ENCODE data around the gene CXCL1.
A peak's percentile ranks its signal among the peaks of the same experiment; 100 is the strongest.

The CXCL1 gene

DNA sequence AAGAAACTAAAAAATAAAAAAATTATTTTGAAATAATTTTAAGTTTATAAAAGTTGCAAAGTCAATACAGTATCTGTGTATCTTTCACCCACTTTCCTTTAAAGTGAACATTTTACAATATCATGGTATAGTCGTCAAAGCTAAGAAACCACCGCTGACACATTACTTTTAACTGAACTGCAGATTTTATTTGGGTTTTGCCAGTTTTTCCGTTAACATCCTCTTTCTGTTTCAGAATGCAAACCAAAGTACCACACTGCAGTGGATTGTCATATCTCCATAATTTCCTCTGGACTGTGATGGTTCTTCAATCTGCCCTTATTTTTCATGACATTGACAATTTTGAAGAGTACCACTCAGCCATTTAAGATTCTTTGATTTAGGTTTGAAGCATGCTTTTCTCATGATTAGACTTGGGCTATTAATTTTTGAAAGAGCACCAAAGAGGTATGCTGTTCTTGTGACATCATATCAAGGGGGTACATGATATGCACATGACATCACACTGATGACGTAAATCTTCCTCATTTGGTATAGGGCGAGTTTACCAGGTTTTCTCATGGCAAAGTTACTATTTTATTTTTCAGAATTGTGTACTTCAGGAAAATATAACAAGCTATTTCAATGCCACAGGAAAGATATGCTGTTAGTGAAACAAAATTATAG lies 3.6 kb upstream of the CXCL1 start:
- intact Hi-C loops (cut with DNase I; ENCODE audit: low total_unique reads) = no loop called here
- no peaks in the 10 kb centered on the region for H3K9me3 ChIP-seq
- peaks cover 0 to 9% of the 10 kb centered on the region in 2 donors for H3K27me3 ChIP-seq
- peaks cover 0 to 14% (median 10%) of the 10 kb centered on the region in 4 donors for H3K4me1 ChIP-seq
- H3K4me3 ChIP-seq = no peak overlapping the region
- no peak for DNase-seq
- H3K36me3 ChIP-seq = no peaks in the 10 kb centered on the region
- TF ChIP-seq, protein P1, sequence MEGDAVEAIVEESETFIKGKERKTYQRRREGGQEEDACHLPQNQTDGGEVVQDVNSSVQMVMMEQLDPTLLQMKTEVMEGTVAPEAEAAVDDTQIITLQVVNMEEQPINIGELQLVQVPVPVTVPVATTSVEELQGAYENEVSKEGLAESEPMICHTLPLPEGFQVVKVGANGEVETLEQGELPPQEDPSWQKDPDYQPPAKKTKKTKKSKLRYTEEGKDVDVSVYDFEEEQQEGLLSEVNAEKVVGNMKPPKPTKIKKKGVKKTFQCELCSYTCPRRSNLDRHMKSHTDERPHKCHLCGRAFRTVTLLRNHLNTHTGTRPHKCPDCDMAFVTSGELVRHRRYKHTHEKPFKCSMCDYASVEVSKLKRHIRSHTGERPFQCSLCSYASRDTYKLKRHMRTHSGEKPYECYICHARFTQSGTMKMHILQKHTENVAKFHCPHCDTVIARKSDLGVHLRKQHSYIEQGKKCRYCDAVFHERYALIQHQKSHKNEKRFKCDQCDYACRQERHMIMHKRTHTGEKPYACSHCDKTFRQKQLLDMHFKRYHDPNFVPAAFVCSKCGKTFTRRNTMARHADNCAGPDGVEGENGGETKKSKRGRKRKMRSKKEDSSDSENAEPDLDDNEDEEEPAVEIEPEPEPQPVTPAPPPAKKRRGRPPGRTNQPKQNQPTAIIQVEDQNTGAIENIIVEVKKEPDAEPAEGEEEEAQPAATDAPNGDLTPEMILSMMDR (IDR thresholded peaks at IDR 0.05) = no peak
- no peak overlapping the region for H3K27ac ChIP-seq

DNA sequence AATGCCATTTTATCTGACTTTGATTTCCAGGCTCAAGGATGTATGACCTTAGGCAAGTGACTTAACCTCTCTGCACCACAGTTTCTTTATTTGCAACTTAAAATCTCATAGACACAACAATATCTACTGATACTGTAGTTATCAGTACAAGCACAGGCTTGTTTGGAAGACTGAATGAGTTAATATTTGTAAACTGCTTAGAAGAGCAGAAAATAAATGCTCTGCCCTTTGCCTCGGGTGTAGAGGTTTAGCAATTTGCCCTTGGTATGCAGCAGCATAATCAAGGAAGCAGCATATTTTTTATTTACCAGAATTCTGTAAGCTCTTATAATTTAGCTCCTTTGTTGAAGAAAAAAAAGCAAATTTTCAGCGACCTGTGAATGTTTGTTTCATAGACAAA lies 2.9 kb upstream of the CXCL1 start:
- H3K4me3 ChIP-seq = no peak overlapping the region
- no peaks in the 10 kb centered on the region for H3K36me3 ChIP-seq
- no peaks in the 10 kb centered on the region for H3K9me3 ChIP-seq
- H3K27ac ChIP-seq = no peak overlapping the region
- DNase-seq = no peak
- TF ChIP-seq, protein P1 (IDR thresholded peaks at IDR 0.05) = no peak
- peaks cover 0 to 14% (median 10%) of the 10 kb centered on the region in 4 donors for H3K4me1 ChIP-seq
- intact Hi-C loops (cut with DNase I; ENCODE audit: low total_unique reads) = no loop called here
- H3K27me3 ChIP-seq = peaks cover 0 to 9% of the 10 kb centered on the region in 2 donors

DNA sequence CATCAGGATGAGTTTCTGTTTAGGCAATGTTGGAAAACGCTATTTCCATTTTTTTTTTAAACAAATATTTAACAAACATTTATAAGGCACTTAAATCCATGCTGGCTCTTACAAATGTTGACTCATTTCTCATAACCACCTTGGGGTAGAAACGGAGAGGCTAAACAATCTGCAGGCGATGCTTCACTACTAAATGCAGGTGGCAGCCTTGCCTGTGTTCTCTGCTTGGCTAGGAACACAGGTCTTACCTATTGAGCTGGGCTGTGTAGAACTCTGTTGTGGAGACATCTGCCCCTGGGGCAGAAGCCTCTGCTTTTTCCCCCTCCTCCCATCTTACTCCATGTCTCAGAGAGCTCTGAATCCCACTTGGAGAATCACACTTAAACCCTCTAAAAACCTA lies 1.4 kb upstream of the CXCL1 start:
- intact Hi-C loops (cut with DNase I; ENCODE audit: low total_unique reads) = no loop called here
- DNase-seq = no peak
- Histone ChIP-seq H3K27ac (no peak overlapping the region), H3K36me3 (no peaks in the 10 kb centered on the region), H3K27me3 (peaks cover 0 to 9% of the 10 kb centered on the region in 2 donors), H3K4me3 (no peak overlapping the region), H3K9me3 (no peaks in the 10 kb centered on the region), H3K4me1 (peaks cover 0 to 14% (median 10%) of the 10 kb centered on the region in 4 donors)
- TF ChIP-seq, protein P1 (IDR thresholded peaks at IDR 0.05) = no peak

DNA sequence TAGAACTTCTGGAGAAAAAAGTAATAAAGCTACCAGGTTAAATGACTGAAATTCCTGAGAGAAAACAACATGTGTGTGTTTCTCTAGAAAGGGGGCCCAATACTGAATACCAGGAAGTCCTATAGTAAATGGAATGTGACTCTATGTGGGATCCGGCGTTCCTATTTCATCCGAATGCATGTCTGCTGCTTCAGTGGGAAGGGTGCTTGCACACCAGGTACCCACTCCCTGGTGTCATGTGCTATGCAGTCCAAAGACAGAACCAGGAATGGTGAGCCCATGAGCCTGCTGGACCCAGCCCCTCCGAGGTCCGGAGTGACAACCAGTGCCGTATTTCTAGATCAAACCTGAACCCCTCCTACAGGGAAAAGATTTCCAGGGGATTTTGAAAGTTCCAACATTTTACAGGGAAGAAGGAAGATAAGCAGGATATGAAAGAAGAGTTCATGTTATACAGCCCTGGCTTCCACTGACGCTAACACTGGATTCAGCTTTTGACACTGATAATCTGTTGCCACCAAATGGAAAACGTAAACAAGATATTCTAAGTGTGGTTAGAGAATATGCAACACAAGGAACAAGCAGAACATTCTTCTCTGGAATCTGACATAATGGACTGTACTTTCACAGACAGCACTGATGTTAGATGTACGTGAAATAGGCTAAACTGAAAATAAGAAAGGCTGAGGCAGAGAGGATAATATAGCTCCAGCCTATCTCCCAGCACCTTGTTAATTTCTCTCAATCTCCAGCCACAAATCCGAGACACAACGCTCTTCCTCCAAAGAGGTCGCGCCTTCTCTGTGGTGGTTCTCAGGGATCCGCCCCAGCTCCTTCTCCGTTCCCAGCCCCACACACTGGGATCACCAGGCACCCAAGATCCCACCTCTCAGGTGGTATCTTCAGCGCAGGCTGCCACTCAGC lies 725 bp upstream of the CXCL1 start:
- Histone ChIP-seq H3K4me3 (peak overlapping the region; percentile 52 to 67), H3K27me3 (peaks cover 0 to 9% of the 10 kb centered on the region in 2 donors), H3K9me3 (no peaks in the 10 kb centered on the region), H3K27ac (peak overlapping the region in 1 of 2 donors; percentile 35), H3K4me1 (peaks cover 0 to 14% (median 10%) of the 10 kb centered on the region in 4 donors), H3K36me3 (no peaks in the 10 kb centered on the region)
- DNase-seq = no peak
- TF ChIP-seq, protein P1 (IDR thresholded peaks at IDR 0.05) = no peak
- intact Hi-C loops (cut with DNase I; ENCODE audit: low total_unique reads) = no loop called here

DNA sequence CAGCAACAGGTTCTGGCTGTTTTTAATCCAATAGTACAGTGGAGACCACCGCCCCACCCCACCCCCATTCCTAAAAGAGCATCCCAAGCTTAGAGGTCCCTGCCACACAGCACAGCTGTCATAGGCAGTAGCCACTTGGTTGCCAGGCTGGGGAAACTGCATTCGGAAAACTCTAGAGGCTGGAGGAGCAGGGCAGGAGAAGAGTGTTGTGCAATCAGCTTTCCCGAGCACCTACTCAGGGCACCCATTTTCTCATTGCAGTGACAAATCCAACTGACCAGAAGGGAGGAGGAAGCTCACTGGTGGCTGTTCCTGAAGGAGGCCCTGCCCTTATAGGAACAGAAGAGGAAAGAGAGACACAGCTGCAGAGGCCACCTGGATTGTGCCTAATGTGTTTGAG lies 1.1 kb downstream of the CXCL1 start:
- intact Hi-C loops (cut with DNase I; ENCODE audit: low total_unique reads) = no loop called here
- Histone ChIP-seq H3K4me1 (peaks cover 0 to 14% (median 10%) of the 10 kb centered on the region in 4 donors), H3K27me3 (peaks cover 0 to 9% of the 10 kb centered on the region in 2 donors), H3K36me3 (no peaks in the 10 kb centered on the region), H3K4me3 (no peak overlapping the region), H3K27ac (no peak overlapping the region), H3K9me3 (no peaks in the 10 kb centered on the region)
- TF ChIP-seq, protein P1 (IDR thresholded peaks at IDR 0.05) = no peak
- no peak for DNase-seq

All from tibial artery (tissue), 4 donors.